ENCODE data around the gene MSI2.

DNA sequence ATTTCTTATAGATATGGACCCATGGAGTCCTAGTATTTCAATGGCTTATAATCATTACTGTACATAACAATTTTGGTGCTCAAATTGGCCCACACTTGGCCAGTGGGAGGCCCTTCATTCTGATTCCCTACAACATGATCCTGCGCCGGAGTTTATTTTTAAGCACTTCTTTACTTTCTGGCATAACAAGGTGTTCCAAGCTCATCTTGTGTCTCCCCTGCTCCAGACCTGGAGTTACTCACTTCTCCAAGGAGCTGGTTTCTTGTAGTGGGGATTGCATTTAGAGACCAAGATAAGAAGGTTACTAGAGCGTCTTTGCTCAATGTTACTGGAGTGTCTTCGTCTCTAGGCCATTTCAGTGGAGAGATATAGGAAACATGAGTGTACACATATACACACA, 87.9 kb downstream of the MSI2 start:
- TF ChIP-seq, protein P1, sequence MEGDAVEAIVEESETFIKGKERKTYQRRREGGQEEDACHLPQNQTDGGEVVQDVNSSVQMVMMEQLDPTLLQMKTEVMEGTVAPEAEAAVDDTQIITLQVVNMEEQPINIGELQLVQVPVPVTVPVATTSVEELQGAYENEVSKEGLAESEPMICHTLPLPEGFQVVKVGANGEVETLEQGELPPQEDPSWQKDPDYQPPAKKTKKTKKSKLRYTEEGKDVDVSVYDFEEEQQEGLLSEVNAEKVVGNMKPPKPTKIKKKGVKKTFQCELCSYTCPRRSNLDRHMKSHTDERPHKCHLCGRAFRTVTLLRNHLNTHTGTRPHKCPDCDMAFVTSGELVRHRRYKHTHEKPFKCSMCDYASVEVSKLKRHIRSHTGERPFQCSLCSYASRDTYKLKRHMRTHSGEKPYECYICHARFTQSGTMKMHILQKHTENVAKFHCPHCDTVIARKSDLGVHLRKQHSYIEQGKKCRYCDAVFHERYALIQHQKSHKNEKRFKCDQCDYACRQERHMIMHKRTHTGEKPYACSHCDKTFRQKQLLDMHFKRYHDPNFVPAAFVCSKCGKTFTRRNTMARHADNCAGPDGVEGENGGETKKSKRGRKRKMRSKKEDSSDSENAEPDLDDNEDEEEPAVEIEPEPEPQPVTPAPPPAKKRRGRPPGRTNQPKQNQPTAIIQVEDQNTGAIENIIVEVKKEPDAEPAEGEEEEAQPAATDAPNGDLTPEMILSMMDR (IDR thresholded peaks at IDR 0.05; ENCODE audit: insufficient read depth, low read length, poor library complexity, severe bottlenecking), result no peak
- TF ChIP-seq EZH2phosphoT487 (conservative IDR thresholded peaks at IDR 0.05; ENCODE audit: low read length), result no peak

Measured in SU-DHL-6 (cell line).